Brain microvascular endothelial cell (primary cell): ENCODE data around the gene MBOAT2.

Experiments used
- DNase-seq: peaks from one replicate; pipeline ENCODE4 v3.0.0-alpha.2; 2020
- H3K27ac ChIP-seq: fragments of 250-450 bp; sonication (Bioruptor Pico); 2 replicates; pipeline ENCODE4 v1.5.1; 2020; ENCODE audit warnings: mild to moderate bottlenecking, moderate library complexity
- H3K27me3 ChIP-seq: fragments of 250-450 bp; sonication (Bioruptor Pico); replicated peaks from 2 replicates; pipeline ENCODE4 v1.5.1; 2020; ENCODE audit warnings: mild to moderate bottlenecking
- H3K36me3 ChIP-seq: fragments of 250-450 bp; sonication (Bioruptor Pico); replicated peaks from 2 replicates; pipeline ENCODE4 v1.5.1; 2020; ENCODE audit warnings: mild to moderate bottlenecking
- H3K4me3 ChIP-seq: 2 replicates; pipeline ENCODE4 v1.5.1; 2011; ENCODE audit warnings: low read depth, mild to moderate bottlenecking, control low read depth, low read length, moderate library complexity
- in situ Hi-C: cut with HindIII; loops from 2 replicates; pipeline ENCODE4 v1.10.0; 2017; ENCODE audit warnings: low sequenced_read_pairs, low pct_ligation_motif_present
- TF ChIP-seq, protein P1 (sequence below): IDR thresholded peaks from 2 replicates; pipeline ENCODE4 v1.5.1; 2011; ENCODE audit warnings: low read depth, mild to moderate bottlenecking, moderate library complexity, low read length, control low read depth, inconsistent platforms; ENCODE audit errors: missing control alignments

MBOAT2 gene

DNA sequence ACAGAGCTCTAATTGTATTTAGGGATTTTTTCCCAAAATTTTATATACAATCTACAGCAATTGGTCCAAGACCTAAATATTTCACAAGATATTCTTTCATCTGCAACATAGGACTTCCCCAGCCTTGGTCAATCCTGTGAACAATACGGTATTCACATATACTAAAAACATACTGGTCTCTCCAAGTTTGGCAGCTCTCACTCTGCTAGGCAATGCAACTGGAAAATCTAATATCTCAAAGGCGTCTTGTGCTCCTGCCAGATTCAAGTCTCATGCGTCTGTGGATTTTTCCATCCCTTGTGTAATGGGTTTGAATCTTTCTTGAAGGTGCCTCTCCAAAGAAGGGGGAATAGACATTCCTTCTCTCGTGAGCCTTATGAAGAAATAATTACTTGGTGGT, 27.4 kb upstream of the MBOAT2 start:
- Histone ChIP-seq H3K36me3 (no peaks in the 10 kb centered on the region), H3K27me3 (no peaks in the 10 kb centered on the region), H3K27ac (no peak overlapping the region), H3K4me3 (no peak overlapping the region)
- in situ Hi-C loops = no loop called here
- DNase-seq = no peak
- TF ChIP-seq, protein P1, sequence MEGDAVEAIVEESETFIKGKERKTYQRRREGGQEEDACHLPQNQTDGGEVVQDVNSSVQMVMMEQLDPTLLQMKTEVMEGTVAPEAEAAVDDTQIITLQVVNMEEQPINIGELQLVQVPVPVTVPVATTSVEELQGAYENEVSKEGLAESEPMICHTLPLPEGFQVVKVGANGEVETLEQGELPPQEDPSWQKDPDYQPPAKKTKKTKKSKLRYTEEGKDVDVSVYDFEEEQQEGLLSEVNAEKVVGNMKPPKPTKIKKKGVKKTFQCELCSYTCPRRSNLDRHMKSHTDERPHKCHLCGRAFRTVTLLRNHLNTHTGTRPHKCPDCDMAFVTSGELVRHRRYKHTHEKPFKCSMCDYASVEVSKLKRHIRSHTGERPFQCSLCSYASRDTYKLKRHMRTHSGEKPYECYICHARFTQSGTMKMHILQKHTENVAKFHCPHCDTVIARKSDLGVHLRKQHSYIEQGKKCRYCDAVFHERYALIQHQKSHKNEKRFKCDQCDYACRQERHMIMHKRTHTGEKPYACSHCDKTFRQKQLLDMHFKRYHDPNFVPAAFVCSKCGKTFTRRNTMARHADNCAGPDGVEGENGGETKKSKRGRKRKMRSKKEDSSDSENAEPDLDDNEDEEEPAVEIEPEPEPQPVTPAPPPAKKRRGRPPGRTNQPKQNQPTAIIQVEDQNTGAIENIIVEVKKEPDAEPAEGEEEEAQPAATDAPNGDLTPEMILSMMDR = no peak

DNA sequence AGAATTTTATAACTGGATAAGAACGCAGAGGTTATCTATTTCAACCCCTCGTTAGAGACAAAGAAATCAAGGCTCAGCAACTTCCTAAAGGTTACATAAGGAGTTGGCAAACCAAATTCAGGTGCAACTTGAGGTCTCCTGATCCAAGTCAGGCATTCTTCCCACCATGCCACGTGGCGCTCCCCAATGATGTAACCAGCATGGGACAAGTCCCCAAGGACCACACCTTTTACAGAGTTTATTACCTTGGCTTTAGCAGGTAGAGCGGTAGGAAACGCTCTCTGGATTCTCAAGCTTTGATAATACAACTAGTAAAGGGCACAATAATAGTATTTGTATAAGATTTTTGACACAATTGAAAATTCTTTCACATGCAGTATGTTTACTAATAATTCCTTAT, 26.7 kb upstream of the MBOAT2 start:
- H3K27me3 ChIP-seq = no peaks in the 10 kb centered on the region
- H3K27ac ChIP-seq = no peak overlapping the region
- TF ChIP-seq, protein P1 = no peak
- no peaks in the 10 kb centered on the region for H3K36me3 ChIP-seq
- in situ Hi-C loops = no loop called here
- no peak for DNase-seq
- no peak overlapping the region for H3K4me3 ChIP-seq

DNA sequence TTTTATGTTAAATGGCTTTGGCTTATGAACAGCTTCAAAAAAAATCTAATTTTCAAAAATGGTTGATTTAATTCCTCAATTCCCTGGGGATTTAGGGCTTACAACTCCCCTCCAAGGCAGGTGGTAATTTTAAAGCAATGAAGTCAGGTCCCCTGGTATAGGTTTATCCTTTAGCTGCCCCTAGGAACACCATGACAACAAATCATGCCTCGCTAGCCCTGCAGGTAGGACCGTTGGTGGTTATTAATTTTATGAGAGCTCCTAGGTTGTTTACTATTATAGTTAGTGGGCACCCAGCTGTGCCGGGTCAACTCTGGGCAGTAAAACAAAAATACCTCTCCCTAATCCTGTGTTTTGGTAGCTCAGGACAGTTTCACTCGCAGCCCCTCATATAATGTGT, 26.2 kb upstream of the MBOAT2 start:
- Histone ChIP-seq H3K27me3 (no peaks in the 10 kb centered on the region), H3K27ac (no peak overlapping the region), H3K4me3 (no peak overlapping the region), H3K36me3 (no peaks in the 10 kb centered on the region)
- no peak for DNase-seq
- in situ Hi-C loops = no loop called here
- TF ChIP-seq, protein P1 = no peak

DNA sequence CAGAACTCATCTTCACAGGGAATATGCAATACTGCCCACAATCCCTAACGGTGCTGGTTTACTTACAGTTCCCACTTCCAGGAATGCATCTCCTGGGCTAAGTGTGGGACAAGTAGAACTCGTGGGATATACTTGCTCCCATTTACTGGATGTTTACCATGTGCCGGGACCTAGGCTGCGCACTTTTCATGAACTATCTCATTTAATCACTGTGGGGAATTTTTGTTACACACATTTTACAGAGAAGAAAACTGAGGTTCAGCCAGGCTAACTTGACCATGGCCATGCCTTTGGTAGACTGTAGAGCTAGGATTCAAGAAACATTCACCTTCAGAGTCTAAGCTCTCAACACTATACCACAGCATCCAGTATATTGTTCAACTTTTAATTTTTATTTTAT, 24.4 kb upstream of the MBOAT2 start:
- TF ChIP-seq, protein P1 = no peak
- H3K27ac ChIP-seq = no peak overlapping the region
- H3K27me3 ChIP-seq = no peaks in the 10 kb centered on the region
- H3K4me3 ChIP-seq = no peak overlapping the region
- no peak for DNase-seq
- H3K36me3 ChIP-seq = no peaks in the 10 kb centered on the region
- in situ Hi-C loops = no loop called here

DNA sequence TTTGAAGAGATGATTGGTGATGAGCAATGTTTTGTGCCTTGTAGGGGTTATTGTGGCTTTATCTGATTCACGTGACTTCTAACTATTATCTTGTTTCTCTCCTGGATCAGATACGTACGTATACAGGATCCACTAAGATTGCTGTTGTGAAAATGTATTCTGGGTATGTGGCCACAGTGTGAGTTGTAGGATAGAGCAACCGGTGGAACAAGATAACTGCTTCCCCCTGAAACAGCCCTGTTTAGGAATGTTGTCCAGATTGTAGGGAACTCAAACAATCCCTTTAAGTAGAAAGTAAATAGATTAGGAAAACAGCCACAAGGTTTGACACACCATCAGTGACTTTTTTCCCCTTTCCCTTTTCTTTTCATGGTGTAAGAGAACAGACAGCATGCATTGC, 22.3 kb upstream of the MBOAT2 start:
- DNase-seq = no peak
- Histone ChIP-seq H3K4me3 (no peak overlapping the region), H3K36me3 (no peaks in the 10 kb centered on the region), H3K27ac (no peak overlapping the region), H3K27me3 (no peaks in the 10 kb centered on the region)
- in situ Hi-C loops = no loop called here
- TF ChIP-seq, protein P1 = no peak

DNA sequence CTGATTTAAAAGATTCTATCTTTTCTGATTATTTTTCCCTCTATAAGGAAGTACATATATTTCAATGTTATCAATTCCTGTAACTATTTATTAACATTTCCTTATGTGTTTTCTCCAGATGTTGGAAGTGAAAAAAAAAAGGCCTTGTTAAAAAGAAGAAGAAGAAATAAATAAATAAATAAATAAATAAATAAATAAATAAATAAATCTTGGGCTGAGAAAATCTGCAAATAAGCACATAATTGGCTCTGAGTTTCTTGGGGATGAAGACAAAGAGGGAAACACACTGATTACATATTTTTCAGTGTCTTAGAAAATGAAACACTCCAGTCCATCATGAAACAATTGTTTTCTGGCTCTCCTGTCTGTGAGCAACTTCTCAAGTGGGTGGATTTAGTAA, 21.1 kb upstream of the MBOAT2 start:
- DNase-seq = no peak
- Histone ChIP-seq H3K27ac (no peak overlapping the region), H3K27me3 (no peaks in the 10 kb centered on the region), H3K36me3 (no peaks in the 10 kb centered on the region), H3K4me3 (no peak overlapping the region)
- TF ChIP-seq, protein P1 = no peak
- in situ Hi-C loops = no loop called here
